SK-N-SH (cell line): Measurements from ENCODE around the gene TGFB2. TPM values are rescaled to one million over a fixed set of nuclear protein-coding genes. Genes with fewer than 3 reads are reported as not detected.

ENCODE experiments used
- CTCF ChIA-PET: fragments of 300-600, 350-600 bp; formaldehyde crosslinking; extraction: SDS; loops from one replicate; lab custom pipeline; 2021; lab: Yijun Ruan, JAX
- POLR2A ChIA-PET: fragments of 350-600 bp; sonication (Branson Sonifier 250); formaldehyde crosslinking; extraction: SDS; loops from one replicate; lab custom pipeline; 2020; ENCODE audit warnings: antibody characterized with exemption, inconsistent platforms; lab: Yijun Ruan, JAX
- DNase-seq: peaks from one replicate; pipeline ENCODE4 v3.0.0; 2012
- H2AFZ ChIP-seq: fragments of 200-600 bp; sonication (generic); 2 replicates; pipeline ENCODE4 v1.8.1; 2016; ENCODE audit warnings: antibody characterized with exemption, mild to moderate bottlenecking, low read depth
- H3F3A ChIP-seq: fragments of 200-600 bp; sonication (generic); replicated peaks from 2 replicates; pipeline ENCODE3; 2016; ENCODE audit warnings: antibody characterized with exemption, mild to moderate bottlenecking; ENCODE audit not compliant: insufficient read depth
- H3K27ac ChIP-seq, 2 experiments: fragments of 200-500 bp in 1 of 2; fragments of 200-600 bp in 1 of 2; sonication (Bioruptor generic) in 1 of 2; sonication (generic), shearing (Covaris generic) in 1 of 2; 2 replicates each; pipeline versions ENCODE4 v1.5.1 to v1.6.1; 2014 to 2016; ENCODE audit warnings: low read depth in 2 of 2, inconsistent platforms in 1 of 2, low read length in 1 of 2, mild to moderate bottlenecking in 1 of 2, mixed read lengths in 1 of 2
- H3K27me3 ChIP-seq: fragments of 200-600 bp; sonication (generic), shearing (Covaris generic); 2 replicates; pipeline ENCODE4 v1.6.1; 2016; ENCODE audit warnings: mixed run types; ENCODE audit not compliant: insufficient read depth
- H3K36me3 ChIP-seq, 2 experiments: fragments of 200-500 bp in 1 of 2; fragments of 200-600 bp in 1 of 2; sonication (Bioruptor generic) in 1 of 2; sonication (generic) in 1 of 2; replicated peaks in 1 of 2; 2 replicates each; pipeline versions ENCODE3 to v1.5.1; 2014 to 2016; ENCODE audit warnings: low read length in 1 of 2, mild to moderate bottlenecking in 1 of 2; ENCODE audit not compliant: insufficient read depth in 2 of 2, control insufficient read depth in 1 of 2
- H3K4me1 ChIP-seq, 2 experiments: fragments of 200-500 bp in 1 of 2; fragments of 200-600 bp in 1 of 2; sonication (Bioruptor generic) in 1 of 2; sonication (generic), shearing (Covaris generic) in 1 of 2; 2 replicates each; pipeline versions ENCODE4 v1.5.1 to v1.6.1; 2014 to 2016; ENCODE audit warnings: low read depth in 1 of 2, low read length in 1 of 2, mixed run types in 1 of 2; ENCODE audit not compliant: insufficient read depth in 2 of 2, control insufficient read depth in 1 of 2
- H3K4me2 ChIP-seq: fragments of 200-600 bp; sonication (generic), shearing (Covaris generic); 2 replicates; pipeline ENCODE4 v1.6.1; 2017; ENCODE audit warnings: mixed run types
- H3K4me3 ChIP-seq, 2 experiments: fragments of 200-500 bp in 1 of 2; fragments of 200-600 bp in 1 of 2; sonication (Bioruptor generic) in 1 of 2; sonication (generic), shearing (Covaris generic) in 1 of 2; 2 replicates each; pipeline versions ENCODE4 v1.5.1 to v1.8.1; 2014 to 2016; ENCODE audit warnings: low read depth in 2 of 2, inconsistent platforms in 1 of 2, low read length in 1 of 2, mild to moderate bottlenecking in 1 of 2, mixed read lengths in 1 of 2, moderate library complexity in 1 of 2
- H3K79me2 ChIP-seq: fragments of 200-600 bp; sonication (generic); 2 replicates; pipeline ENCODE4 v1.8.1; 2017; ENCODE audit warnings: mild to moderate bottlenecking; ENCODE audit not compliant: insufficient read depth
- H3K9ac ChIP-seq: fragments of 200-600 bp; sonication (generic); 2 replicates; pipeline ENCODE4 v1.6.1; 2017; ENCODE audit warnings: mixed run types
- H3K9me2 ChIP-seq: fragments of 200-600 bp; sonication (generic); 2 replicates; pipeline ENCODE4 v1.6.1; 2017; ENCODE audit warnings: mixed run types
- H3K9me3 ChIP-seq: fragments of 200-600 bp; sonication (generic); 2 replicates; pipeline ENCODE4 v1.6.1; 2017; ENCODE audit warnings: mixed run types, mild to moderate bottlenecking, moderate library complexity
- H4K20me1 ChIP-seq: fragments of 200-600 bp; sonication (generic); 2 replicates; pipeline ENCODE4 v1.6.1; 2017; ENCODE audit warnings: mild to moderate bottlenecking, mixed run types; ENCODE audit not compliant: insufficient read depth
- CHD2 ChIP-seq: fragments of 150-350 bp; IDR thresholded peaks from 2 replicates; pipeline ENCODE4 v1.6.1; 2018; ENCODE audit warnings: low read length; ENCODE audit not compliant: partially characterized antibody
- FOSL2 ChIP-seq: IDR thresholded peaks from 2 replicates; pipeline ENCODE4 v1.4.0; 2012; ENCODE audit warnings: low read depth, mild to moderate bottlenecking, moderate library complexity, borderline replicate concordance
- FOXJ3 ChIP-seq: sonication (generic); formaldehyde crosslinking; IDR thresholded peaks from 2 replicates; pipeline ENCODE4 v1.5.1; 2020; ENCODE audit warnings: mild to moderate bottlenecking, missing genetic modification reagents
- JUND ChIP-seq: IDR thresholded peaks from 2 replicates; pipeline ENCODE4 v1.4.0; 2012
- MXI1 ChIP-seq: IDR thresholded peaks from 2 replicates; pipeline ENCODE4 v1.6.1; 2012; ENCODE audit warnings: mild to moderate bottlenecking, low read depth, low read length, improper control_type of control experiment
- NFIC ChIP-seq: IDR thresholded peaks from 2 replicates; pipeline ENCODE4 v1.4.0; 2012; ENCODE audit warnings: borderline replicate concordance
- NRF1 ChIP-seq: IDR thresholded peaks from 2 replicates; pipeline ENCODE4 v1.6.1; 2012; ENCODE audit warnings: low read depth, mild to moderate bottlenecking, low read length
- POLR2AphosphoS5 ChIP-seq: IDR thresholded peaks from 2 replicates; pipeline ENCODE4 v1.6.1; 2012; ENCODE audit warnings: low read depth, low read length
- RAD21 ChIP-seq: IDR thresholded peaks from 2 replicates; pipeline ENCODE4 v1.6.1; 2012; ENCODE audit warnings: mild to moderate bottlenecking, low read length
- RCOR1 ChIP-seq: fragments of 150-350 bp; IDR thresholded peaks from 2 replicates; pipeline ENCODE4 v1.6.1; 2017; ENCODE audit warnings: antibody characterized with exemption, low read length
- SIN3A ChIP-seq: IDR thresholded peaks from 2 replicates; pipeline ENCODE4 v1.6.1; 2012; ENCODE audit warnings: low read depth, mild to moderate bottlenecking, low read length, moderate library complexity, borderline replicate concordance
- TAF1 ChIP-seq: IDR thresholded peaks from 2 replicates; pipeline ENCODE4 v1.6.1; 2012; ENCODE audit warnings: low read depth, mild to moderate bottlenecking, low read length, moderate library complexity, borderline replicate concordance
- TCF12 ChIP-seq: IDR thresholded peaks from 2 replicates; pipeline ENCODE4 v1.4.0; 2012
- WGBS: methylation state at CpG from one replicate; pipeline ENCODE4 v1.1.6; 2017; ENCODE audit warnings: low lambda C conversion rate; 5-methylcytosine and 5-hydroxymethylcytosine counted together
- polyA plus RNA-seq, 3 experiments: library from polyadenylated mRNA; depleted of rRNA; stranded (reverse); fragments of >200 nt; gene quantifications; 2 replicates each; pipeline ENCODE4 v1.2.3, GENCODE V29; 2012
- TF ChIP-seq, protein P1 (sequence below): IDR thresholded peaks from 2 replicates; pipeline ENCODE4 v1.6.1; 2012; ENCODE audit warnings: mild to moderate bottlenecking, low read depth, low read length, moderate library complexity

The TGFB2 gene
- polyA plus RNA-seq, 1 of the 3 experiments (the other 2 are of a cell fraction), result 2.4 TPM

DNA sequence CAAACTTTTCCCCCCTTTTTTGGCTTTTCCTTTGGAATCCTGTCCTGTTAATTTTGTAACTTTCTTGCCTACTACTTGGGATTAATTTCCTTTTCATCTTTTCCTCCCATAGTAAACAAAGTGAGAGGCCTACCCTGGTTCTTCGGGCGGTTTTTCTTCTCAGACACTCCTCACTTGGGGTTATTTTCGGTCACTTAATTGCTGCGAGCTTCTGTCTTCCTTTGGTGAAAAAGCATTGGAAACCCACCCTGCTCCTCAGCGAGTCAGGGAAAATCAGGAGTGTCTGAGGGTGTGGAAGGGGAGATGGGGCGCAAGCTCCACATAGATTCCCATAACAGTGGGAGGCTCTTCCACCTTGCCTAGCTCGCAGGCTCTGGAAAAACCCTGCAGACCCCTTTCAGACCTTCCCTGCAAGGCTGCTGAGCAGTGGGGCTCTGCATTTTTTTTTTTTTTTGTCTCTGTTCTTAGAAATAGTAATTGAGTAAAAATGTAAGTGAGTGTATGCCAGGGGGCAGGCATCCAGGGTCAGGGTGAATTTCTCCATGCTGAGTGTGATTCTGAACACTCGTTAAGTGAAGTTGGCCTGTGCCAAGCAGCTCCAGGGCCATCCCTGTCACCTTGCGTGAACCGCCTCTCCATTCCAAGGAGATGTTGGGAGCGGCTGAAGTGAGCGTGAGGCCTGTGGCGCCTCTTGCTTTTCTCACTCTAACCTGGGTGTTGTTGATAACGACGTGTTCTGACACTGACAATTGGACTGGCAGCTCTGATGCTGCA is 20.3 kb downstream of the TGFB2 start:
- H3K4me2 ChIP-seq, result no peak overlapping the region
- H3K4me3 ChIP-seq, result no peak overlapping the region
- no peaks in the 10 kb centered on the region for H3K79me2 ChIP-seq
- TF ChIP-seq SIN3A, result no peak
- TF ChIP-seq MXI1, result no peak
- TF ChIP-seq CHD2, result no peak
- TF ChIP-seq NFIC, result no peak
- no peak for TF ChIP-seq NRF1
- no peak for TF ChIP-seq JUND
- no peak for TF ChIP-seq POLR2AphosphoS5
- TF ChIP-seq RAD21, result no peak
- TF ChIP-seq, protein P1, sequence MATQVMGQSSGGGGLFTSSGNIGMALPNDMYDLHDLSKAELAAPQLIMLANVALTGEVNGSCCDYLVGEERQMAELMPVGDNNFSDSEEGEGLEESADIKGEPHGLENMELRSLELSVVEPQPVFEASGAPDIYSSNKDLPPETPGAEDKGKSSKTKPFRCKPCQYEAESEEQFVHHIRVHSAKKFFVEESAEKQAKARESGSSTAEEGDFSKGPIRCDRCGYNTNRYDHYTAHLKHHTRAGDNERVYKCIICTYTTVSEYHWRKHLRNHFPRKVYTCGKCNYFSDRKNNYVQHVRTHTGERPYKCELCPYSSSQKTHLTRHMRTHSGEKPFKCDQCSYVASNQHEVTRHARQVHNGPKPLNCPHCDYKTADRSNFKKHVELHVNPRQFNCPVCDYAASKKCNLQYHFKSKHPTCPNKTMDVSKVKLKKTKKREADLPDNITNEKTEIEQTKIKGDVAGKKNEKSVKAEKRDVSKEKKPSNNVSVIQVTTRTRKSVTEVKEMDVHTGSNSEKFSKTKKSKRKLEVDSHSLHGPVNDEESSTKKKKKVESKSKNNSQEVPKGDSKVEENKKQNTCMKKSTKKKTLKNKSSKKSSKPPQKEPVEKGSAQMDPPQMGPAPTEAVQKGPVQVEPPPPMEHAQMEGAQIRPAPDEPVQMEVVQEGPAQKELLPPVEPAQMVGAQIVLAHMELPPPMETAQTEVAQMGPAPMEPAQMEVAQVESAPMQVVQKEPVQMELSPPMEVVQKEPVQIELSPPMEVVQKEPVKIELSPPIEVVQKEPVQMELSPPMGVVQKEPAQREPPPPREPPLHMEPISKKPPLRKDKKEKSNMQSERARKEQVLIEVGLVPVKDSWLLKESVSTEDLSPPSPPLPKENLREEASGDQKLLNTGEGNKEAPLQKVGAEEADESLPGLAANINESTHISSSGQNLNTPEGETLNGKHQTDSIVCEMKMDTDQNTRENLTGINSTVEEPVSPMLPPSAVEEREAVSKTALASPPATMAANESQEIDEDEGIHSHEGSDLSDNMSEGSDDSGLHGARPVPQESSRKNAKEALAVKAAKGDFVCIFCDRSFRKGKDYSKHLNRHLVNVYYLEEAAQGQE, result no peak
- TF ChIP-seq TCF12, result no peak
- no peak for TF ChIP-seq RCOR1
- TF ChIP-seq FOSL2, result no peak
- TF ChIP-seq FOXJ3, result no peak
- TF ChIP-seq TAF1, result no peak
- H3K9ac ChIP-seq, result no peak overlapping the region
- no peak for DNase-seq
- H4K20me1 ChIP-seq, result no peaks in the 10 kb centered on the region
- H3K4me1 ChIP-seq, result peaks cover 2 to 4% of the 10 kb centered on the region in 2 experiments; a peak in 3 of 4 replicates
- ChIA-PET POLR2A (no interaction called here), CTCF (interaction anchor here (0.6 to 1.2 kb wide), 2 partner anchors 26 to 514 kb away, joined by 3 read pairs; no protein-coding TSS in a partner anchor)
- H3F3A ChIP-seq, result no peaks in the 10 kb centered on the region
- WGBS, result 94% methylated on average over 14 of the region's 15 CpGs
- H2AFZ ChIP-seq, result no peak overlapping the region
- H3K9me2 ChIP-seq, result no peaks in the 10 kb centered on the region
- no peaks in the 10 kb centered on the region for H3K9me3 ChIP-seq
- H3K27me3 ChIP-seq, result no peaks in the 10 kb centered on the region
- H3K27ac ChIP-seq, result no peak overlapping the region
- no peaks in the 10 kb centered on the region for H3K36me3 ChIP-seq
